Activated naive CD4-positive, alpha-beta T cell treated with anti-CD3 and anti-CD28 coated beads, Interleukin-2, amount 10 ng/mL, durations not matched to agents 7 days and 5 days (primary cell): ENCODE measurements around the gene TNFAIP3.

Experiments
- CTCF ChIA-PET: fragments of 350-600 bp; sonication (Branson Sonifier 250); formaldehyde crosslinking; loops from one replicate; lab custom pipeline; 2021; ENCODE audit warnings: antibody characterized with exemption; lab: Charles Lee
- DNase-seq: peaks from one replicate; pipeline ENCODE4 v3.0.0-alpha.2; 2020
- H3K27ac Mint-ChIP-seq: one replicate; pipeline ENCODE4 v1.8.0; 2021; ENCODE audit warnings: mild to moderate bottlenecking, moderate library complexity, mixed read lengths
- H3K27me3 Mint-ChIP-seq: one replicate; pipeline ENCODE4 v1.8.0; 2021; ENCODE audit warnings: mild to moderate bottlenecking, mixed read lengths
- H3K36me3 Mint-ChIP-seq: one replicate; pipeline ENCODE4 v1.8.0; 2021; ENCODE audit warnings: mixed read lengths
- H3K4me1 Mint-ChIP-seq: one replicate; pipeline ENCODE4 v1.8.0; 2021; ENCODE audit warnings: mixed read lengths
- H3K4me3 Mint-ChIP-seq: one replicate; pipeline ENCODE4 v1.8.0; 2021; ENCODE audit warnings: mild to moderate bottlenecking, moderate library complexity, mixed read lengths
- H3K9me3 Mint-ChIP-seq: one replicate; pipeline ENCODE4 v1.8.0; 2021; ENCODE audit warnings: mixed read lengths

TNFAIP3 gene

DNA sequence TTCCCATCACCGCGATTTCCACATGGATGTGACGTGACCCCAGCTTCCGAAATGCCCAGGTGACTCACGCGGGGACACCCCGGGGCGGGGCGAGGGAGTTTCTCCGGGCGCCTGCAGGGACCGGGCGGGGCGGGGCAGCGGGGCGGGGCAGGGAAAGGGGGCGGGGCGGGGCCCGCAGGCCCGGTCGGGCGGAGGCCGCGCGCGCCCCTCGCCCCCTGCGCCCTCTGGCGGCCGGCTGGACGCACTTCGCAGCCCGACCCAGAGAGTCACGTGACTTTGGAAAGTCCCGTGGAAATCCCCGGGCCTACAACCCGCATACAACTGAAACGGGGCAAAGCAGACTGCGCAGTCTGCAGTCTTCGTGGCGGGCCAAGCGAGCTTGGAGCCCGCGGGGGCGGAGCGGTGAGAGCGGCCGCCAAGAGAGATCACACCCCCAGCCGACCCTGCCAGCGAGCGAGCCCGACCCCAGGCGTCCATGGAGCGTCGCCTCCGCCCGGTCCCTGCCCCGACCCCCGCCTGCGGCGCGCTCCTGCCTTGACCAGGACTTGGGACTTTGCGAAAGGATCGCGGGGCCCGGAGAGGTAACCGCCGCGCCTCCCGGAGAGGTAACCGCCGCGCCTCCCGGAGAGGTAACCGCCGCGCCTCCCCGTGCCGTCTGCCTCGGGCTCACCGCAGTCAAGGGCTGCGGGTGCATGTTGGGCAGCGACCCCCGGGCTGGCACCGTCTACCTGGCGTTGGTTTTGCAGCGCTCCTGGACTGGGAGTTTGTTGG, at the start of gene TNFAIP3:
TSS of gene TNFAIP3 (plus strand) at position 346 of the 771 bp plus-strand sequence. CDS start 3,969 bp downstream, outside the sequence.
- Mint-ChIP-seq H3K4me3 (peak within 1 kb of the TSS; percentile 93), H3K9me3 (no peaks in the 10 kb centered on the region), H3K36me3 (peaks cover 31% of the 10 kb centered on the region), H3K4me1 (peaks cover 55% of the 10 kb centered on the region), H3K27ac (peak within 1 kb of the TSS; percentile 96), H3K27me3 (no peaks in the 10 kb centered on the region)
- peak; percentile 95 for DNase-seq
- CTCF ChIA-PET, result interaction anchor here (0.9 to 19.6 kb wide), 26 partner anchors 13 to 168 kb away, joined by 3 to 467 read pairs (median 6); no protein-coding TSS in a partner anchor

- H3K9me3 Mint-ChIP-seq, result peaks cover 1% of the 10 kb centered on the region
- H3K4me3 Mint-ChIP-seq, result no peak overlapping the region
- CTCF ChIA-PET, result interaction anchor here (0.7 kb wide), 1 partner anchor 96 kb away, joined by 5 read pairs; no protein-coding TSS in a partner anchor
- H3K27ac Mint-ChIP-seq, result no peak overlapping the region
- DNase-seq, result no peak
- H3K27me3 Mint-ChIP-seq, result no peaks in the 10 kb centered on the region
- peaks cover 61% of the 10 kb centered on the region for H3K4me1 Mint-ChIP-seq
- no peaks in the 10 kb centered on the region for H3K36me3 Mint-ChIP-seq
Observed at GRCh38 chr6:137818440-137818839, 48.6 kb upstream of the TNFAIP3 start.

- Mint-ChIP-seq H3K27me3 (no peaks in the 10 kb centered on the region), H3K4me1 (peaks cover 72% of the 10 kb centered on the region), H3K36me3 (peaks cover 1% of the 10 kb centered on the region), H3K4me3 (no peak overlapping the region), H3K9me3 (no peaks in the 10 kb centered on the region), H3K27ac (peak overlapping the region; percentile 65)
- CTCF ChIA-PET, result interaction anchor here (0.8 to 1.4 kb wide), 5 partner anchors 20 to 120 kb away, joined by 3 to 8 read pairs (median 4); partner anchors contain the start of gene TNFAIP3
- DNase-seq, result no peak
Observed at GRCh38 chr6:137819740-137820139, 47.3 kb upstream of the TNFAIP3 start.

DNA sequence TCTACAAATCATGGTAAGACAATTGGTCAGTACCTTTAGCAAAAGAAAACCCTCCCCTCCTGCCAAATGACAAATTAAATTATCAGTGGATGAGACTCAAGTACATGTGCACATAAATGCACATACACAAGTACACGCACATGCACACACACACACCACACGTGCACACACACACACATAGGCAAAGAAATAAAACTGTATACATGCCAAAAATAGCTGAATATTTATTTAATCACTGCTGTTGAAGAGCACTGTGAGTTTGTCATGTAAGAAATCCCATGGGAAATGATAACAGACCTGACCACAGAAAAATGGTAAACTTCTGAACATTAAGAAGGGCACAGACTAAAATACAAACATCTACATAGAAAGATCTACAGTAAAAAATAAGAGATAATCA, 46.6 kb upstream of the TNFAIP3 start:
- no peak for DNase-seq
- Mint-ChIP-seq H3K9me3 (no peaks in the 10 kb centered on the region), H3K4me1 (peaks cover 76% of the 10 kb centered on the region), H3K36me3 (peaks cover 1% of the 10 kb centered on the region), H3K27ac (peak overlapping the region; percentile 65), H3K4me3 (no peak overlapping the region), H3K27me3 (no peaks in the 10 kb centered on the region)
- CTCF ChIA-PET, result interaction anchor here (0.8 to 1.4 kb wide), 5 partner anchors 21 to 119 kb away, joined by 3 to 8 read pairs (median 4); partner anchors contain the start of gene TNFAIP3

DNA sequence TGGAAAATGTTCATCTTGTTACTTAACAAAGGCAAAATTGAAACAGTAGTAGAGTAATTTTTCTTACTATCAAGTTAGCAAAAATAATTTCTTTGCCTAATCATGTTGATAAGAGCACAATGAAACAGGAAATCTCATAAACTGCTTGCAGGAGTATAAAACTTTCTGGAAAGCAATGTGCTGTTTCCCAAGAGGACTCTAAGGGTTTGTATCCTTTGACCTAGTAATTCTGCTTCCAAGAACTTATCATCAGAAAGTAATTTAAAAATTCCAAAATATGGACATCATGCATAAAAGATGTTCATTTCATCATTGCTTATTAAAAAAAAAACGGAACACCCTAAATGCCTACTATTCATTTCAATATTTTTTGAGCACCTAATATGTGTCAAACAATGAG, 46.1 kb upstream of the TNFAIP3 start:
- H3K4me3 Mint-ChIP-seq, result no peak overlapping the region
- CTCF ChIA-PET, result interaction anchor here (0.7 to 1.4 kb wide), 4 partner anchors 21 to 121 kb away, joined by 4 to 8 read pairs (median 4); partner anchors contain the start of gene TNFAIP3
- H3K9me3 Mint-ChIP-seq, result no peaks in the 10 kb centered on the region
- no peak for DNase-seq
- peaks cover 1% of the 10 kb centered on the region for H3K36me3 Mint-ChIP-seq
- H3K27me3 Mint-ChIP-seq, result no peaks in the 10 kb centered on the region
- peaks cover 74% of the 10 kb centered on the region for H3K4me1 Mint-ChIP-seq
- no peak overlapping the region for H3K27ac Mint-ChIP-seq

GRCh38 chr6:137821491-137821890, 45.6 kb upstream of the TNFAIP3 start:
- H3K36me3 Mint-ChIP-seq, result peaks cover 1% of the 10 kb centered on the region
- no peak overlapping the region for H3K27ac Mint-ChIP-seq
- no peak for DNase-seq
- H3K4me1 Mint-ChIP-seq, result peaks cover 71% of the 10 kb centered on the region
- CTCF ChIA-PET, result interaction anchor here (0.7 kb wide), 2 partner anchors 23 to 122 kb away, joined by 4 read pairs; no protein-coding TSS in a partner anchor
- H3K9me3 Mint-ChIP-seq, result no peaks in the 10 kb centered on the region
- H3K27me3 Mint-ChIP-seq, result no peaks in the 10 kb centered on the region
- no peak overlapping the region for H3K4me3 Mint-ChIP-seq

DNA sequence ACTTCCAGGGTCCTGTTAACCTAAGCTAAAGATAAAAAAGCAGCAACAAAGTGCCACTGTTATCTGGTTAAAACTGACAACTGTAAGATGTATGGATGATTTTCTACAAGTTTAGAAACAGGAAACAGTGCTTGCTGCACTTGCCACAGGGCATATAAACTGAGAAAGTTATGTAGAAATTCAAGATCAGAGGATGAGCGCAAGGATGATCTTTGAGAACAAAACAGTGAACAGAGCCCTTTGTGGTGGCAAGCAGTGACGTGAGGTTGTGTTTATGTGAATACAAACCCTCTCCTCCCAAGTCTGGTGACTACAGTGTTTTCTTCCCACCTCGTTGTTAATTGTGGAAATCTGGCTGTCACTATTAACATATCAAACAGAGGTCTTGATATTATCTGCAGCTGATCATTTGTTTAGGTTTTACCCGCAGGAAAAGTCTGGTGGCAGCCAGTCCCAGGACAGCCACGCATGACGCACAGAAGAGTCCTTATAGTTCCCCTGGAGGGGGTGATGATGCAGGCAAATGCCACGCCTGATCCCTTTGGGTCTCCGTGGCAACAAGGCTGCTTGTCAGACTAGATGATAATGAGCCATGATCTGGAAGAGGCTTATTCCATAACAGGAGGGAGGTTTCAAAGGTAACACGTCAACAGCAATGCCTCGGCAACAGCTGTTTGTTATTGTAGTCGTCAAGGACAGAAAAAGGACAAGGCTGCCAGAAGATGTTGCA, 43.1 kb upstream of the TNFAIP3 start:
- Mint-ChIP-seq H3K9me3 (no peaks in the 10 kb centered on the region), H3K4me3 (peak overlapping the region; percentile 58), H3K4me1 (peaks cover 78% of the 10 kb centered on the region), H3K27me3 (no peaks in the 10 kb centered on the region), H3K36me3 (peaks cover 1% of the 10 kb centered on the region), H3K27ac (peak overlapping the region; percentile 99)
- DNase-seq, result peak; percentile 84
- CTCF ChIA-PET, result interaction anchor here (0.6 to 3.3 kb wide), 9 partner anchors 13 to 116 kb away, joined by 3 to 29 read pairs (median 5); partner anchors contain the start of gene TNFAIP3

DNA sequence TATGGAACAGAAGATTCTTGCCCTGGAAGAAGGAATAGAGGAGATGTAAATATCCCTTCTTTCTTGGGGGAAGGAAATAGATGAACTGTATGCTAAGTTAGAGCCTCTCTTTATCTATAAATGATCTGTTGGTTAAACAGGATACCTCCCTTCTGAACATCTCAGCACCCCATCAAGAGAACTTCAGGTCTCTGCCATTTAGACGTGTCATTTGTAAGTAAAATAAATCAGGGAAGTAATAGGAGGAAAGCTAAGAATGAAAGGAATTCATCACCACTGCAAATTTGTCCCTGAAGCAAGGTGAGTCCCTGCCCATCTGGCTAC, 42.5 kb upstream of the TNFAIP3 start:
- Mint-ChIP-seq H3K4me3 (peak overlapping the region; percentile 58), H3K36me3 (peaks cover 1% of the 10 kb centered on the region), H3K4me1 (peaks cover 80% of the 10 kb centered on the region), H3K27ac (peak overlapping the region; percentile 99), H3K9me3 (peaks cover 2% of the 10 kb centered on the region), H3K27me3 (no peaks in the 10 kb centered on the region)
- CTCF ChIA-PET, result interaction anchor here (1.2 to 3.3 kb wide), 8 partner anchors 13 to 117 kb away, joined by 3 to 29 read pairs (median 6); partner anchors contain the start of gene TNFAIP3
- no peak for DNase-seq

GRCh38 chr6:137824896-137825295, 42.2 kb upstream of the TNFAIP3 start:
- H3K4me1 Mint-ChIP-seq, result peaks cover 79% of the 10 kb centered on the region
- no peaks in the 10 kb centered on the region for H3K27me3 Mint-ChIP-seq
- peak overlapping the region; percentile 99 for H3K27ac Mint-ChIP-seq
- H3K4me3 Mint-ChIP-seq, result peak overlapping the region; percentile 30
- peaks cover 1% of the 10 kb centered on the region for H3K36me3 Mint-ChIP-seq
- CTCF ChIA-PET, result interaction anchor here (1.2 to 3.3 kb wide), 8 partner anchors 14 to 117 kb away, joined by 3 to 29 read pairs (median 6); partner anchors contain the start of gene TNFAIP3
- peaks cover 2% of the 10 kb centered on the region for H3K9me3 Mint-ChIP-seq
- no peak for DNase-seq

DNA sequence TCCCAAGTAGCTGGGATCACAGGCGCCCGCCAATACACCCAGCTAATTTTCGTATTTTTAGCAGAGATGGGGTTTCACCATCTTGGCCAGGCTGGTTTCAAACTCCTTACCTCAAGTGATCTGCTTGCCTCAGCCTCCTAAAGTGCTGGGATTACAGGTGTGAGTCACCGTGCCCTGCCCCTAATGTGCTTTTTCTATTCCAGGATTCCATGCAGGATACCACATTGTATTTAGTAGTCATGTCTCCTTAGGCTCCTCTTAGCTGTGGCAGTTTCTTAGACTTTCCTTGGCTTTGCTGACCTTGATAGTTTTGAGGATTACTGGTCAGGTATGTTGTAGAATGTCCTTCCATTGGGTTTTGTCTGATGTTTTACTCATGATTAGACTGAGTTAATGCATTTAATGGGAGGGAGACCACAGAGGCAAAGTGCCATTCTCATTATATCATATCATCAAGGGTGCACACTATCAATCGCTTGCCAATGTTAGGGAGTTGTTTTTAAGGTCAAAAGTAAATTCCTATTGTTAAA, 39.6 kb upstream of the TNFAIP3 start:
- H3K4me1 Mint-ChIP-seq, result peaks cover 63% of the 10 kb centered on the region
- H3K36me3 Mint-ChIP-seq, result peaks cover 1% of the 10 kb centered on the region
- no peak for DNase-seq
- H3K27ac Mint-ChIP-seq, result no peak overlapping the region
- no peak overlapping the region for H3K4me3 Mint-ChIP-seq
- H3K9me3 Mint-ChIP-seq, result peaks cover 2% of the 10 kb centered on the region
- no peaks in the 10 kb centered on the region for H3K27me3 Mint-ChIP-seq
- CTCF ChIA-PET, result interaction anchor here (1.1 to 1.7 kb wide), 6 partner anchors 28 to 119 kb away, joined by 3 to 6 read pairs (median 4); no protein-coding TSS in a partner anchor

DNA sequence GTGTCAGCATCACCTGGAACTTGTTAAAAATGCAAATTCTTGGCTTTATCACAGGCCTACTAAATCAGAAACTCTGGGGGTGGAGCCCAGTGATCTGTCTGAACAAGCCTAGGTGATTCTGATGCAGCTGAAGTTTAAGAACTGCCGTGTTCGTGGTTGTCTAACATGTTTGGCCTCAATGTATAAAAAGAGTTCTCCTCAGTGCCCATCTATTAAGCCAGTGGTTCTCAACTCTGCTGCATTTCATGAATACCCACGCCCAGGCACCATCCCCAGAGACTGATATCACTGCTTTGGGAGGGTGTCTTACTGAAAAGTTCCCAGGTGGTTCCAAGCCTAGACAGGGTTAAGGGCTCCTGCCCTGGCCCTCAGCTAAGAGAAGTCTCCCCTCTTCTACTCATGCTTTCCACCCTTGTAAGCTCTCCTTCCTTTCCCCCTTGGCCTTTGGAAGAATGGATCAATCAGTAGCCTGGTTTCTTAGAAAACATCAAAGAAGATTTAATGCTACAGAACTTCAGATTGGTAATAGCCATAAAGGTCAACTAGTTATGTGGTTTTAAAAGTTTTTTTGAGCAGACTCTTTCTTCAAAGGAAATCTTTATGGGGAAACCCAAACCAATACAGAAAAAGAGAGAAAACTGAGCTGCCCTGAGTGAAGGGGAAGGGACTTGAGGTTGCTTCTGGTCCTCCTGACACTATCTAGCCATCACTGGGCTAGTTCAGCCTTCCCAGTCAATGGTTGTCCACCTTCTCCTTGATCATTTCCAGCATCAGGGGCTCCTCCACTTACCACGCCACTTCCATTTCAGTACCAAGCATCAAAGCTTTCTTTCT, 38.9 kb upstream of the TNFAIP3 start:
- Mint-ChIP-seq H3K4me1 (peaks cover 60% of the 10 kb centered on the region), H3K36me3 (peaks cover 1% of the 10 kb centered on the region), H3K4me3 (no peak overlapping the region), H3K27ac (peak overlapping the region; percentile 76), H3K9me3 (peaks cover 2% of the 10 kb centered on the region), H3K27me3 (no peaks in the 10 kb centered on the region)
- no peak for DNase-seq
- CTCF ChIA-PET, result interaction anchor here (0.6 to 1.7 kb wide), 7 partner anchors 28 to 120 kb away, joined by 3 to 5 read pairs (median 3); no protein-coding TSS in a partner anchor

GRCh38 chr6:137829641-137830083, 37.4 kb upstream of the TNFAIP3 start:
- H3K27me3 Mint-ChIP-seq, result no peaks in the 10 kb centered on the region
- CTCF ChIA-PET, result no interaction called here
- peaks cover 45% of the 10 kb centered on the region for H3K4me1 Mint-ChIP-seq
- H3K27ac Mint-ChIP-seq, result no peak overlapping the region
- H3K36me3 Mint-ChIP-seq, result no peaks in the 10 kb centered on the region
- no peak overlapping the region for H3K4me3 Mint-ChIP-seq
- H3K9me3 Mint-ChIP-seq, result peaks cover 3% of the 10 kb centered on the region
- no peak for DNase-seq

DNA sequence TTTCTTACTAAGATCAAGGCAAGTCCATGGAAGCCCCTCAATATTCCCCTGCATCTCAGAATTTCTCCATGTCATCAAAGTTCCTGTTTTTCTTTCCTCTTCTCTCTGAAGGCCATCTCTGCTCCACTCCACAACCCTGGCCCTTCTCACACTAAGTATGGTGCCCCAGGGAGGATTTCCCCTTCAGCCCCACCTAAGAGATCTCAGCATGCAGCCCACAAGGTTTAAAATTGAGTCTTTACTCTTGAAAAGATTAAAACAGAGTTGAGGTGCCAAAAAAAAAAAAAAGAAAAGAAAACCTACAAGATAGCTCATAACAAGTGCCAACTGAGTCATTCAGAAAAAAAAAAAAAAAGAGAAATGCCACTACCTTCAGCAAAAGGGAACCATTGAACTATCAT, 36.5 kb upstream of the TNFAIP3 start:
- Mint-ChIP-seq H3K9me3 (peaks cover 3% of the 10 kb centered on the region), H3K27me3 (no peaks in the 10 kb centered on the region), H3K4me1 (peaks cover 37% of the 10 kb centered on the region), H3K4me3 (no peak overlapping the region), H3K27ac (no peak overlapping the region), H3K36me3 (no peaks in the 10 kb centered on the region)
- CTCF ChIA-PET, result no interaction called here
- no peak for DNase-seq
